Posterior cingulate gyrus (tissue), 11 donors: ENCODE data around the gene MDK.

ENCODE experiments used
- DNase-seq, 10 donors: peaks; one replicate each; pipeline versions ENCODE4 v3.0.0 to v3.0.0-alpha.2; 2020 to 2021; ENCODE audit warnings: mixed read lengths in 3 of 10
- intact Hi-C: fragments of 100-400 bp; cut with DNase I; formaldehyde crosslinking; loops from one replicate; pipeline ENCODE4 v1.15.1; 2023

MDK gene

GRCh38 chr11:46346886-46347636 lies 34.4 kb upstream of the MDK start, which contains the start of gene DGKZ:
TSS of gene DGKZ (plus strand) at chr11:46347463. CDS start at chr11:46347660, 197 bp downstream.
- intact Hi-C loops = loop anchor here (1.0 to 5.0 kb wide), 2 partner anchors 20 to 105 kb away; no protein-coding TSS in a partner anchor

GRCh38 chr11:46347637-46348311 lies 33.7 kb upstream of the MDK start:
- DNase-seq = peak in 2 of 10 donors; percentile 85 to 89
- intact Hi-C loops = loop anchor here (1.0 to 5.0 kb wide), 2 partner anchors 20 to 105 kb away; no protein-coding TSS in a partner anchor

More at GRCh38 chr11:46346886-46347636, 34.4 kb upstream of the MDK start, which contains the start of gene DGKZ:
- peak; percentile 73 to 99 (median 89) for DNase-seq

GRCh38 chr11:46348566-46349401 lies 32.7 kb upstream of the MDK start:
- no peak for DNase-seq

GRCh38 chr11:46350695-46351094 lies 30.8 kb upstream of the MDK start:
- DNase-seq = peak in 1 of 10 donors; percentile 70
- intact Hi-C loops = no loop called here

More at GRCh38 chr11:46348566-46349401, 32.7 kb upstream of the MDK start:
- intact Hi-C loops = loop anchor here (5.0 kb wide), 1 partner anchor 106 kb away; no protein-coding TSS in a partner anchor

GRCh38 chr11:46351148-46351547 lies 30.3 kb upstream of the MDK start:
- intact Hi-C loops = no loop called here
- DNase-seq = peak in 1 of 10 donors; percentile 35

GRCh38 chr11:46351606-46352005 lies 29.9 kb upstream of the MDK start:
- DNase-seq = peak in 1 of 10 donors; percentile 46
- intact Hi-C loops = loop anchor here (1.0 kb wide), 1 partner anchor 16 kb away; no protein-coding TSS in a partner anchor

- intact Hi-C loops = loop anchor here (1.0 kb wide), 1 partner anchor 15 kb away; no protein-coding TSS in a partner anchor
- DNase-seq = peak in 8 of 10 donors; percentile 61 to 96 (median 70)
Observed at GRCh38 chr11:46352063-46352841, 29.2 kb upstream of the MDK start.

- DNase-seq = peak in 8 of 10 donors; percentile 60 to 95 (median 74)
- intact Hi-C loops = no loop called here
Observed at GRCh38 chr11:46353698-46354097, 27.8 kb upstream of the MDK start.

GRCh38 chr11:46356924-46357482 lies 24.5 kb upstream of the MDK start:
- intact Hi-C loops = no loop called here
- peak in 1 of 10 donors; percentile 48 for DNase-seq

GRCh38 chr11:46357483-46357936 lies 24.0 kb upstream of the MDK start:
- DNase-seq = peak in 1 of 10 donors; percentile 73

GRCh38 chr11:46359953-46360352 lies 21.5 kb upstream of the MDK start:
- intact Hi-C loops = no loop called here

More at GRCh38 chr11:46357483-46357936, 24.0 kb upstream of the MDK start:
- intact Hi-C loops = no loop called here

GRCh38 chr11:46360878-46361277 lies 20.6 kb upstream of the MDK start:
- intact Hi-C loops = no loop called here
- DNase-seq = peak in 1 of 10 donors; percentile 68

More at GRCh38 chr11:46359953-46360352, 21.5 kb upstream of the MDK start:
- DNase-seq = no peak

- DNase-seq = peak in 9 of 10 donors; percentile 48 to 97 (median 79)
- intact Hi-C loops = no loop called here
Observed at GRCh38 chr11:46361283-46362155, 19.9 kb upstream of the MDK start.

- peak in 2 of 10 donors; percentile 76 to 77 for DNase-seq
- intact Hi-C loops = no loop called here
Observed at GRCh38 chr11:46362156-46363030, 19.1 kb upstream of the MDK start.

- intact Hi-C loops = no loop called here
- DNase-seq = peak in 7 of 10 donors; percentile 50 to 93 (median 61)
Observed at GRCh38 chr11:46363031-46363407, 18.4 kb upstream of the MDK start.

- peak in 9 of 10 donors; percentile 58 to 97 (median 75) for DNase-seq
- intact Hi-C loops = no loop called here
Observed at GRCh38 chr11:46363455-46364005, 17.9 kb upstream of the MDK start.

- intact Hi-C loops = no loop called here
- DNase-seq = no peak
Observed at GRCh38 chr11:46364056-46364455, 17.4 kb upstream of the MDK start.
